Smooth muscle cell (in vitro differentiated cells): ENCODE measurements around the gene ABCA10. TPM values are rescaled to one million over a fixed set of nuclear protein-coding genes. Genes with fewer than 3 reads are reported as not detected.

Experiments used
- DNase-seq: peaks from one replicate; lab custom pipeline; 2025; ENCODE audit not compliant: unreplicated experiment; lab: John Stamatoyannopoulos, UW
- H2AFZ ChIP-seq: fragments of 200-600 bp; sonication (generic); 2 replicates; pipeline ENCODE4 v1.6.0; 2016; ENCODE audit warnings: antibody characterized with exemption, low read depth, mild to moderate bottlenecking
- H3F3A ChIP-seq: fragments of 200-600 bp; sonication (generic); 2 replicates; pipeline ENCODE4 v1.6.0; 2017; ENCODE audit warnings: antibody characterized with exemption, low read depth
- H3K27ac ChIP-seq: fragments of 200-600 bp; sonication (generic); 2 replicates; pipeline ENCODE4 v1.5.1; 2016; ENCODE audit warnings: low read depth, mild to moderate bottlenecking
- H3K27me3 ChIP-seq: fragments of 200-600 bp; sonication (generic); 2 replicates; pipeline ENCODE4 v1.6.1; 2016; ENCODE audit warnings: low read depth, mild to moderate bottlenecking
- H3K36me3 ChIP-seq: fragments of 200-600 bp; sonication (generic); 2 replicates; pipeline ENCODE4 v1.5.1; 2016; ENCODE audit warnings: low read depth
- H3K4me1 ChIP-seq: fragments of 200-600 bp; sonication (generic); 2 replicates; pipeline ENCODE4 v1.5.1; 2016; ENCODE audit warnings: low read depth
- H3K4me2 ChIP-seq: fragments of 200-600 bp; sonication (generic); 2 replicates; pipeline ENCODE4 v1.6.0; 2016; ENCODE audit warnings: mild to moderate bottlenecking
- H3K4me3 ChIP-seq: fragments of 200-600 bp; sonication (generic); 2 replicates; pipeline ENCODE4 v1.5.1; 2016; ENCODE audit warnings: mild to moderate bottlenecking
- H3K79me2 ChIP-seq: fragments of 200-600 bp; sonication (generic); 2 replicates; pipeline ENCODE4 v1.6.0; 2016; ENCODE audit warnings: low read depth, mild to moderate bottlenecking
- H3K9ac ChIP-seq: fragments of 200-600 bp; sonication (generic); 2 replicates; pipeline ENCODE4 v1.6.0; 2016; ENCODE audit warnings: low read depth
- H3K9me3 ChIP-seq: fragments of 200-600 bp; sonication (generic); replicated peaks from 2 replicates; pipeline ENCODE4 v1.5.1; 2016; ENCODE audit warnings: low read depth
- H4K20me1 ChIP-seq: fragments of 200-600 bp; sonication (generic); 2 replicates; pipeline ENCODE4 v1.6.0; 2016; ENCODE audit warnings: low read depth
- WGBS: methylation state at CpG from one replicate; pipeline ENCODE4 v1.1.7; 2016; ENCODE audit warnings: low lambda C conversion rate; 5-methylcytosine and 5-hydroxymethylcytosine counted together
- polyA plus RNA-seq: library from polyadenylated mRNA; unstranded; fragments of >200 nt; fragmentation: Nextera tagmentation; extraction: Ambion mirVana; gene quantifications from 2 replicates; pipeline ENCODE4 v1.2.1, GENCODE V29; 2016
- total RNA-seq: library from RNA; depleted of rRNA; stranded (reverse); fragments of >200 nt; gene quantifications from 2 replicates; pipeline ENCODE4 v1.2.3, GENCODE V29; 2014
- TF ChIP-seq, protein P1 (sequence below): fragments of 200-600 bp; sonication (generic); IDR thresholded peaks from 2 replicates; pipeline ENCODE4 v1.5.1; 2017; ENCODE audit warnings: borderline replicate concordance, mild to moderate bottlenecking, antibody characterized with exemption; ENCODE audit not compliant: insufficient read depth, poor library complexity, severe bottlenecking

The ABCA10 gene
- total and polyA plus RNA-seq, 2 experiments from 2014 or later, result not detected

DNA sequence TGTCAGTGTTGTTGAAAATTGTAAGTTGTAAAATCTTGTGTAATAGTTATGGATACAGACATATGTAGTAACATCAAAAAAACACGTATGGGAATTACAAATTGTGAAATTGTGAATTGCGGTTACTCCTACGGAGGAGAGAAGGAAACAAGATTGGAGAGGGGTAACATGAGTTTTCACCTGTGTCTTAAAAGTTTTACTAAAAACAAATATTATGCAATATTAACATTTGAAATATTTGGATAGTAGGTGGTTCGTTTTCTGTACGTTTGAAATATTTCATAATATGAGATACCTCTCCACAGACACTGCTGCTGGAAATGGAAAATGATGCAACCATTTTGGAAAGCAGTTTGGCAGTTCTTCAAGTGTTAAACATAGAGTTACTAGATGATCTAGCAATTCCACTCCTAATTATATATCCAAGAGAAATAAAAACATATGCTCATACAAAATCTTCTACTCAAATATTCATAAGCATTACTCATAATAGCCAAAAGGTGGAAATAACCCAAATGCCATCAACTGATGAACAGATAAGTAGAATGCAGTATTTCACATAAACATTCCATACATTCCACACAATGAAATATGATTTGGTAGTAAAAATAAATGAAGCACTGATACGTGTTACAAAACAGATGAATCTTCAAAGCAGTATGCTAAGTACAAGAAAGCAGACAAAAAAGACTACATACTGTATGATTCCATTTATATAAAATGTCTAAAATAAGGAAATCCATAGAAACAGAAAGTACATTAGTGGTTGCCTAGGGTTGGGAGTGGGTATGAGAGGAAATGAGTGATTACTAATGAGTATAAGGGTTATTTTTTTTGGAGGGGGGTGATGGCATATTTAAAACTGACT, 40.7 kb upstream of the ABCA10 start:
- Histone ChIP-seq H3K4me2 (no peak overlapping the region), H4K20me1 (no peaks in the 10 kb centered on the region), H3K4me3 (no peak overlapping the region), H3K36me3 (no peaks in the 10 kb centered on the region), H3K9me3 (no peaks in the 10 kb centered on the region), H2AFZ (no peak overlapping the region), H3K9ac (no peak overlapping the region), H3K79me2 (no peaks in the 10 kb centered on the region), H3K4me1 (no peaks in the 10 kb centered on the region), H3K27ac (no peak overlapping the region), H3K27me3 (no peaks in the 10 kb centered on the region), H3F3A (no peaks in the 10 kb centered on the region)
- DNase-seq, result no peak
- TF ChIP-seq, protein P1, sequence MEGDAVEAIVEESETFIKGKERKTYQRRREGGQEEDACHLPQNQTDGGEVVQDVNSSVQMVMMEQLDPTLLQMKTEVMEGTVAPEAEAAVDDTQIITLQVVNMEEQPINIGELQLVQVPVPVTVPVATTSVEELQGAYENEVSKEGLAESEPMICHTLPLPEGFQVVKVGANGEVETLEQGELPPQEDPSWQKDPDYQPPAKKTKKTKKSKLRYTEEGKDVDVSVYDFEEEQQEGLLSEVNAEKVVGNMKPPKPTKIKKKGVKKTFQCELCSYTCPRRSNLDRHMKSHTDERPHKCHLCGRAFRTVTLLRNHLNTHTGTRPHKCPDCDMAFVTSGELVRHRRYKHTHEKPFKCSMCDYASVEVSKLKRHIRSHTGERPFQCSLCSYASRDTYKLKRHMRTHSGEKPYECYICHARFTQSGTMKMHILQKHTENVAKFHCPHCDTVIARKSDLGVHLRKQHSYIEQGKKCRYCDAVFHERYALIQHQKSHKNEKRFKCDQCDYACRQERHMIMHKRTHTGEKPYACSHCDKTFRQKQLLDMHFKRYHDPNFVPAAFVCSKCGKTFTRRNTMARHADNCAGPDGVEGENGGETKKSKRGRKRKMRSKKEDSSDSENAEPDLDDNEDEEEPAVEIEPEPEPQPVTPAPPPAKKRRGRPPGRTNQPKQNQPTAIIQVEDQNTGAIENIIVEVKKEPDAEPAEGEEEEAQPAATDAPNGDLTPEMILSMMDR, result no peak
- WGBS, result 80% methylated on average over 6 of the region's 6 CpGs

DNA sequence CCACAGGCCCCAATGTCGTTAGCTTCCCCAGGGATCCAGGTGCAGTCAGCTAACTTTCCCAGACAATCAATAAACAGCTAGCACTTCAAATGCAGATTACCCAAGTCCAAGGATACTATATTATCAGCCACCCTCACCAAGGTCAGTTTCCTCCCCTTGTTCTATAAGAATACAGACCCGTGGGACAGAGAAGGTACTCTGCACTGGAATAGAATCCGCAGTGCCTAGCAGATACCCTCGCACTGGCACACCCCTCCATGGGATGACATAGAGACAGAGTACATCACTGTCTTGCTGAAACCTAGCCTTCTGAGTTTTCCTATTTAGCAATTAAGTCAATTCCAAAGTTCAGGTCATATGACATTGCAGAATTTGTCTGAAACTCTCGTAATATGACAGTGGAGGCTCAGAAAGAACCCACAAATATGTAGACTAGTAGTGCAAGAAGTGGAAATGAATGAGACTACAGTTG, 40.0 kb upstream of the ABCA10 start:
- DNase-seq, result no peak
- Histone ChIP-seq H3F3A (no peaks in the 10 kb centered on the region), H3K79me2 (no peaks in the 10 kb centered on the region), H3K9me3 (no peaks in the 10 kb centered on the region), H3K9ac (no peak overlapping the region), H3K4me1 (no peaks in the 10 kb centered on the region), H3K27ac (no peak overlapping the region), H3K4me2 (no peak overlapping the region), H3K36me3 (no peaks in the 10 kb centered on the region), H3K4me3 (no peak overlapping the region), H4K20me1 (no peaks in the 10 kb centered on the region), H3K27me3 (no peaks in the 10 kb centered on the region), H2AFZ (no peak overlapping the region)
- WGBS, result 83% methylated on average over 5 of the region's 5 CpGs
- TF ChIP-seq, protein P1, result no peak

DNA sequence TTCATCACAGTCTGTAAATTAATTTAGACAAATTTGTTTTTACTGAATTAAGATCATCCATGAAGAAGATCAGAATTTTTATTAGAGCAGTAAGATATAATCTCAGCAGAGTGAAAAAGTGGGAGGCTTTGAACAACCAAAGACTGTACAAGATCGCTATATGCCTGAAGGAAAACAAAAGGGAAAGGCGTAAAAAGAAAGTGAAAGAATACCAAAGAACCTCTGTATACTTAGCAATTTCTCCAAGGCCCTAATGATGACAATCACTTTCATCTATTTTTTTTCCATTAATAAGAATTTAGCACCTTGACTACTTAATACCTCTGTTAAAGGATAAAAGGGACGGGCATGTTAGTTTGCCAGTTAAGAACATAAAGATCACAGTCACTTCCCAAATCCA, 38.6 kb upstream of the ABCA10 start:
- no peak overlapping the region for H3K27ac ChIP-seq
- no peaks in the 10 kb centered on the region for H3K27me3 ChIP-seq
- DNase-seq, result no peak
- H3F3A ChIP-seq, result no peaks in the 10 kb centered on the region
- H3K9me3 ChIP-seq, result no peaks in the 10 kb centered on the region
- no peak overlapping the region for H3K4me3 ChIP-seq
- TF ChIP-seq, protein P1, result no peak
- WGBS, result 83% methylated on average over 3 of the region's 3 CpGs
- H2AFZ ChIP-seq, result no peak overlapping the region
- H3K36me3 ChIP-seq, result no peaks in the 10 kb centered on the region
- H3K4me1 ChIP-seq, result no peaks in the 10 kb centered on the region
- no peaks in the 10 kb centered on the region for H4K20me1 ChIP-seq
- H3K9ac ChIP-seq, result no peak overlapping the region
- no peak overlapping the region for H3K4me2 ChIP-seq
- H3K79me2 ChIP-seq, result no peaks in the 10 kb centered on the region
